ENCODE measurements around the gene ELOB.

ELOB gene

DNA sequence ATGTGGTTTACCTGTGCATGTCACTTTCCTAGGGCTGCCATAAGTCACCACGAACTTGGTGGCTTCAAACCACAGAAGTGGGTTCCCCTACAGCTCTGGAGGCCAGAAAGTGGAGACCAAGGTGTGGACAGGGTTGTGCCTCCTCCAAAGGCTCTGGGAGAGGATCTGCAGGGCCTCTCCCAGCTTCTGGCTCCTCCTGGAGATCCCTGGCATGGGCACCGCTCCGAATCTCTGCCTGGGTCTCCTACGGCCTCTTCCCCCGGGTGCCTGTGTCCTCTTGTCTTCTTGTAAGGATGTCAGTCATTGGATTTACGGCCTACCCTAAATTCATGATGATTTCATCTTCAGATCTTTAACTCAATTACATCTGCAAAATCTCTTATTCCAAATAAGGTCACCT, 27.1 kb downstream of the ELOB start:
- in situ Hi-C loops (cut with MboI; ENCODE audit: low sequenced_read_pairs), result no loop called here

GRCh38 chr16:2749476-2749875, 27.6 kb downstream of the ELOB start:
- in situ Hi-C loops (cut with MboI; ENCODE audit: low sequenced_read_pairs), result no loop called here

GRCh38 chr16:2748757-2749455, 28.2 kb downstream of the ELOB start:
- in situ Hi-C loops (cut with MboI; ENCODE audit: low sequenced_read_pairs), result no loop called here

DNA sequence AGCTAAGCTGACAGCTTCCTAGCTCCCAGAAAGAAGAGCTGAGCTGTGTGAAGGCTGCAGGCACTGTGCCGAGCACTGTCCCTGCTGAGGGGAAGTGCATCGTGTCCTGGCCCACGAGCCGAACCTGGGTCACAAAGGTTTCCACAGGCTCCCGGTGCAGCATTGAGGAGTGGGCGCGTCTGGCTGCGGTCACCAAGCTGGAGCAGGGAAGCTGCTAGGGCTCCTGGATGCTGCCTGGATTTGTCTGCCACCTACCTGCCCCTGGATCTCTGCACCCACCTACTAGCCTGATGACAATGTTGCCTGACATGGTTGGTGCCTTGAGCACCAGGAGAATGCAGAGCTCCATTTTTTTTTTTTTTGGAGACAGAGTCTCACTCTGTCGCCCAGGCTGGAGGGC, 31.1 kb downstream of the ELOB start:
- in situ Hi-C loops (cut with MboI; ENCODE audit: low sequenced_read_pairs), result no loop called here

GRCh38 chr16:2745116-2745890, 31.8 kb downstream of the ELOB start:
- in situ Hi-C loops (cut with MboI; ENCODE audit: low sequenced_read_pairs), result no loop called here

DNA sequence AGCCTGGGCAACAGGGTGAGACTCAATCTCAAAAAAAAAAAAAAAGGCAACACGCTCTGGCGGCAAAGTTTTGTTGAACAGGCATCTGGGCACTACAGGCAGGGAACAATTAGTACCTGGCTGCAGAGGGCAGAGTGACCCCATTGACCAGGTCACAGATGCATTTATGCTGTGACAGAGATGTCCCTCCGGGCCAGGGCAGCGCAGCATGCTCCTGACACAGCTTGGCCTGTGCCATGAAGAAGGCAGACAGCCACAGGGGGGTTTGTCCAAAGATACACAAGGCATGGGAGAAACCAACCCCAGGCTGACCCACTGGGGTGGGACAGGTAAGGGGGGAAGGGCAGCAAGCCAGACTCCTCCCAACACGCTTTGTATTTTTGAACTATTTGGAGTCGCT, 32.4 kb downstream of the ELOB start:
- in situ Hi-C loops (cut with MboI; ENCODE audit: low sequenced_read_pairs), result no loop called here

GRCh38 chr16:2743007-2743810, 33.9 kb downstream of the ELOB start:
- in situ Hi-C loops (cut with MboI; ENCODE audit: low sequenced_read_pairs), result no loop called here

DNA sequence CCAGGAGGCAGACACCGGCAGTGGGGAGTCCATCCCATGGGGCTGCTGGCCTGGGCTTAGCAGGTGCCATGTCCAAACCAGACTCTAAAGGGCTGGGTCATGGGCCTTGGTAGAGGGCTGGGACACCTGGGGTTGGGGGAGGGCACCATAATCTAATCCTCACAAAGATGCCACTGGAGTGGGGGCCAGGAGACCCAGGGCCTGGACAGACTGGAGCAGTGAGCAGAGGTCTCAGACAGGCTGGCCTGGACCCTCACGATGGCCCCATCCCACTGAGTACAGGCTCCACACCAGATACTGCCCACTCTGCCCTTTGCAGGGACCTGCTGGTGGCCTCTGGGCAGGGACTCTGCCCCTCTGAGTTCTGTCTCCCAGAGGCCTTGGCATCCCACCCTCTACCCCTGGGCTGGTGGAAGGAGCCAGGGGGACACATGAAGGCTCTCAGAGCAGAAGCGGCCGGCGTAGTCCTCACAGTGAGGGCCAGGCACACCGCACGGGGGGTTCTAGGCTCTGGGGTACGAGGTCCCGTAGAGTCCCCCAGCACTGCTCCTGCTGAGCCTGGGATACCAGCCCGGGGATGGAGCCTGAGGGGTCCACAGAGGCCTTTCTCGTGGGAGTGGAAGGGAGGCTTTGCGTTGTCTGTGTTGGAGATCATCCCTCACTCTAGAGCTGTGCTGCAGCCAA, 34.6 kb downstream of the ELOB start:
- in situ Hi-C loops (cut with MboI; ENCODE audit: low sequenced_read_pairs), result no loop called here

DNA sequence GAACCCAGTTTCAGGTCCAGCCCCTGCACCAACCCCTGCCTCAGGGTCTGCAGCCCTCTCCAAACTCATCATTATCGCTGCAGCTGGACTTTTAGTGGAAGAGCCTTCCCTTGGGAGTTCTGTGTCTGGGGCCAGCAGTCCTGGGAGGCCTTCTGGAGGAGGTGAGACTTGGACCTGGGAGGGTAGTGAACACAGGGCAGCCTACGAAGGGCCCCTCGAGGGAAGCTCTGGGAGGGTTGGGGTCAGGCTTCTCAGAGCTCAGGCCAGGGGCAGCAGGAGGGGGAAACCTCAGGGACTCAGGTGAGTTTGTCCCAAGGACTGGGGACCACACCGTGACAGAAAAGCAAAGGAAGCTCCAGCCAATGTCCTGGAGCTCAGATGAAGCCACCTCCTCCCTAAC, 35.9 kb downstream of the ELOB start:
- in situ Hi-C loops (cut with MboI; ENCODE audit: low sequenced_read_pairs), result no loop called here

DNA sequence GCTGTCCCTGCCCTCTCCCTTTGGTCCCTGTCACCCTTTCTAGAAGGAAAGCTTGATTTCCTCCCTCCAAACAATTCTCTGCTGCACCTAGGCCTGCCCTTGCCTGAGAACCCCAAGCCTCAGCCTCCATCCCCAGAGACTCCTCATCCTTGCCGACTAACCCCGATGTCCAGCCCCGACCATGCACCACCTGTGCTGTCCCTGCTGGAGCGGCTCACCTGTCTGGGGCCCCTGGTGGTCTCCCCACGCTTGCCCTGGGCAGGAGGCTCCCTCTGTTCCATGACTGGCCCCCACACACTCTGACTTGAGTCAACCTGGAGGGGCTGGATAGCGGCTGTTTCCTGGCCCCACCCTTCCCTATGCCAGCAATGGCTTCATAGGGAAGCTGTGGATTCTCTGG, 36.6 kb downstream of the ELOB start:
- in situ Hi-C loops (cut with MboI; ENCODE audit: low sequenced_read_pairs), result no loop called here

DNA sequence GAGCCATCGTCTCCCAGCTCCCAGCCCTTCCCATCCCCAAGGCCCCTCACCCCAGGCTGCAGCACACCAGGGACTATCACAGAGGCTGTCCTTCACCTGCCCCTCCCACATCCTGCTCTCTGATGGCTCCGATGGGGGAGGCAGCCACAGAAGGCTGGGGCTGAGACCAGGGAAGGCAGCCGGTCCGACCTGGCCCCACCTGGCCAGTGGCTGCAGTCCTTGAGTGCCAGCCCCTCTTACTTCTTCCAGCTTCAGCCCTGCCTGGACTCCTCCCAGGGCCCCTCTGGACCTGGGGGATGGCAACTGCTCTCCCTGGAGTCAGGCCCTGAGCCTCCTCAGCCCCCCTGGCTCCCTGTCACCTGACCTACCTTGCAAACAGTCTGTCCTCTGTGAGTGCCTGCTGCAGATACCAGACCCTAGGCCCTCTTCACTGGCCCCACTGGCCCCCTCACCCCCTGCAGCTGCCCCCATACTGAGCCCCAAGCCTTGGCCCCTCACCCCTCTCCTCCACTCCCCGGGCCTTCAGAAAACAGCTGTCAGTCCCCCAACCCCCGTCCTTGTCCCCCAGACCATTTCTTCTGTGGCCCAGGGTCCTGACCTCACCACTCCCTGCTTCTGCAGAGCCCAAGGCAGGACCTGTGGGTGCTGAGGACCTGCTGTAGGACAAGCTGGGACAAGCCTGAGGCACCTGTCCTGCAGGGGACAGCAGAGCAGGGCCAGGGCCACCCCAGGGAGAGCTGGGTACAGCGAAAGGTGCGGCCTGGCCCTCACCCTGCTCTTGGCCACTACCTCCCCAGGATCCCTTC, 37.3 kb downstream of the ELOB start:
- in situ Hi-C loops (cut with MboI; ENCODE audit: low sequenced_read_pairs), result no loop called here

DNA sequence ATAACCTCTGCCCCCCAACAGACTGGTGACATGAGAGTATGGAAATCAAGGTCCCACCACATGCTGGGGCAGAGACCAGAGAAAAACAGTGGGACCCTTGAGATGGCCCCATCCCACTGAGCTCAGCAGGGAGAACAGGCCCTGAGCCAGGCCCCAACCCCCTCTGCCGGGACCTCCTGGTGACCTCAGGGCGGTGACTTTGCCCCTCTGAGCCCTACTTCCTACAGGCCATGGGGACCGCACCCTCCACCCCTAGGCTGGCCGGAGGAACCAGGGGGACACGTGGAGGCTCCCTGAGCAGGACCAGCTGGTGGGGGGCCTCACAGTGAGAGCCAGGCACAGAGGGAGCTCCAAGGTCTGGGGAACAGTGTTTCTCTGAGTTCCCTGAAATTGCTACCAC, 38.5 kb downstream of the ELOB start:
- in situ Hi-C loops (cut with MboI; ENCODE audit: low sequenced_read_pairs), result no loop called here

GRCh38 chr16:2737895-2738418, 39.1 kb downstream of the ELOB start:
- in situ Hi-C loops (cut with MboI; ENCODE audit: low sequenced_read_pairs), result no loop called here

- in situ Hi-C loops (cut with MboI; ENCODE audit: low sequenced_read_pairs), result no loop called here
These were observed 39.9 kb downstream of the ELOB start for GRCh38 chr16:2737238-2737605.

- in situ Hi-C loops (cut with MboI; ENCODE audit: low sequenced_read_pairs), result no loop called here
These were observed 40.4 kb downstream of the ELOB start for GRCh38 chr16:2736476-2737237.

DNA sequence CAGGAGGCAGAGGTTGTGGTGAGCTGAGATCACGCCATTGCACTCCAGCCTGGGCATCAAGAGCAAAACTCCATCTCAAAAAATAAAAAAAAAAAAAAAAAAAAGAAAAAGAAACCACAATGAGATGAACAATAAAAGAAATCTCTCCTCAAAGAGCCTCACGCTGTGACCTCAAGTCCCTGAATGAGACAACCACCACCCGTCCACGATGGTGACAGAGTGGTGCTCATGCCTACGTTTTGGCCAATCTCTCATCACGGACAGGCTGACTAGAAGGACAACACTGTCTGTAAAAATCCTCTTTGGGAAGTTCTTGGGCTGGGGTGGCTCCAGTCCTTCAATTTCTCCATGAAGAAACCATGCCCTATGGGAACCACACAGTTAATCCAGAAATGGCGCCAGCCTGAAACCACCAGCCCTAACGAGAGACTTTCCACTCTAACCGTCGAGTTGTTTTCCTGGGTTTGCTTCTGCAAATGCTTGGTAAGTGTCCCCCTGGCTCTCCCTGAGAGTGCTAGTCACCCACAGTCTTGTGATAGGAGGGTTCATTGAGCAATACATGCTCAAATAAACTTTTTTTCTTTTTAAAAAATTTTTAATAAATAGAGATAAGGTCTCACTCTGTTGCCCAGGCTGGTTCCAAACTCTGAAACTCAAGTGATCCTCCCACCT, 42.1 kb downstream of the ELOB start:
- in situ Hi-C loops (cut with MboI; ENCODE audit: low sequenced_read_pairs), result no loop called here

DNA sequence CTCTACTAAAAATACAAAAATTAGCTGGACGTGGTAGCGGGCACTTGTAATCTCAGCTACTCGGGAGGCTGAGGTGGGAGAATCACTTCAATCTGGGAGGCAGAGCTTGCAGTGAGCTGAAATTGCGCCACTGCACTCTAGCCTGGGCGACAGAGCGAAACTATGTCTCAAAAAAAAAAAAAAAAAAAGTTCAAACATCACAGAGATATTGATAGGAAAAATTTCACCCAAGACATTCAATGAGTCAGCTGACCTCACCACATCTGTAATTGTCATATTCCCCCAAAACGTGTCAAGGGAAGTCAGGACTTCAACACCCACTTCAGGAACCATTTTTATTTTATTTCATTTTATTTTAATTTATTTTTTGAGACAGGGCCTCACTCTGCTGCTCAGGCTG, 49.0 kb downstream of the ELOB start:
- in situ Hi-C loops (cut with MboI; ENCODE audit: low sequenced_read_pairs), result no loop called here

DNA sequence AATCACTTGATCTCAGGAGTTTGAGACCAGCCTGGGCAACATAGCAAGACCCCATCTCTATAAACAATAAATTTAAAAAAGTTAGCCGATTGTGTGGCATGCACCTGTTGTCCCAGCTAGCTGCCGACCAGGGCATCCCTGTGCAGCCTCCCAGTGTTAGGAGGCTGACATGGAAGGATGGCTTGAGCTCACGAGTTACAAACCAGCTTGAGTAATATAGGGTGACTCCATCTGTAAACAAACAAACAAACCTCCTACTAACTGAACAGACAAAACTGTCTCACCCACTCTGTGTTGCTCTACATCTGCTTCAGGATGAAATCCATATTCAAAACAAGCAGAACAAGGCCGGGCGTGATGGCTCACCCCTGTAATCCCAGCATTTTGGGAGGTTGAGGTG, 50.2 kb downstream of the ELOB start:
- in situ Hi-C loops (cut with MboI; ENCODE audit: low sequenced_read_pairs), result no loop called here

- in situ Hi-C loops (cut with MboI; ENCODE audit: low sequenced_read_pairs), result no loop called here
These were observed 52.2 kb downstream of the ELOB start for GRCh38 chr16:2724816-2725348.
